ENCODE measurements around the gene PPP2R5A.

PPP2R5A gene

GRCh38 chr1:212269306-212269705 is 15.9 kb upstream of the PPP2R5A start:
- no peak overlapping the region for H2BK15ac ChIP-seq (replicated peaks; ENCODE audit: low read depth)
- H3K23ac ChIP-seq (ENCODE audit: low read length) = no peak overlapping the region
- H4K5ac ChIP-seq (ENCODE audit: low read length) = no peak overlapping the region
- H3K56ac ChIP-seq (ENCODE audit: low read length) = no peak overlapping the region
- peak; percentile 45 for DNase-seq
- no peaks in the 10 kb centered on the region for H3K36me3 ChIP-seq (ENCODE audit: control insufficient read depth, insufficient read depth, low read length)
- no peak overlapping the region for H4K8ac ChIP-seq (ENCODE audit: low read depth, low read length)
- no peak overlapping the region for H3K9ac ChIP-seq (ENCODE audit: low read length)
- H3K4me2 ChIP-seq (ENCODE audit: low read length) = no peak overlapping the region
- no peak overlapping the region for H2BK5ac ChIP-seq (ENCODE audit: low read length)
- H3K27ac ChIP-seq (ENCODE audit: low read depth, low read length) = no peak overlapping the region
- no peaks in the 10 kb centered on the region for H3K79me2 ChIP-seq (ENCODE audit: control insufficient read depth, insufficient read depth, low read length)
- H2BK120ac ChIP-seq (ENCODE audit: low read depth, low read length) = no peak overlapping the region
- no peaks in the 10 kb centered on the region for H3K79me1 ChIP-seq (ENCODE audit: low read length)
- no peak overlapping the region for H2AK5ac ChIP-seq (ENCODE audit: low read length)
- H3K4me1 ChIP-seq (ENCODE audit: control insufficient read depth, low read depth, low read length) = no peaks in the 10 kb centered on the region
- H3K27me3 ChIP-seq (ENCODE audit: insufficient read depth, low read length, poor library complexity) = no peaks in the 10 kb centered on the region
- H3K4ac ChIP-seq (ENCODE audit: low read depth, low read length) = no peak overlapping the region
- H3K18ac ChIP-seq (ENCODE audit: low read length) = no peak overlapping the region
- no peak overlapping the region for H3K4me3 ChIP-seq (ENCODE audit: low read length)

DNA sequence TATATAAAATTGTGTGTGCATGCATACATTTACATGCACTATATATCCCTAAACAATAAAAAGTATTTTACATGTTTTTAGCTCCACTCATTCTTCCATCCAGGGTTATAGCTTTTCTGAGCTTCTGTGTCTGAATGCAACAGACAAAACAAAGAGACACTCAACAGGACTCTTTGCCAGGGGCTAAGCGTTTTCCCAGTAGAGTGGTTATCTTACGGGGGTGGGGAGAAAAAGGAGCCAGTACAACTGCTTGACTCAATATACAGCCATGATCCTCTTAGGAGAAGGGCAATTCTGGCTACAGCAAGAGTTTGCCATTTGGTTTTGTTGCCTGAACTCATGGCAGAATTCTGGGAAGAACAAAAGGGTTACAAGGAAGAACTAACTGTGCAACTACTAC is 14.6 kb upstream of the PPP2R5A start:
- H3K79me1 ChIP-seq (ENCODE audit: low read length) = no peaks in the 10 kb centered on the region
- no peak overlapping the region for H2BK5ac ChIP-seq (ENCODE audit: low read length)
- no peak overlapping the region for H3K23ac ChIP-seq (ENCODE audit: low read length)
- DNase-seq = no peak
- no CpG with 5 or more reads among the region's 2 CpGs for WGBS (ENCODE audit: extremely low coverage, insufficient coverage, low lambda C conversion rate)
- no peaks in the 10 kb centered on the region for H3K36me3 ChIP-seq (ENCODE audit: control insufficient read depth, insufficient read depth, low read length)
- H2BK15ac ChIP-seq (replicated peaks; ENCODE audit: low read depth) = no peak overlapping the region
- H3K27ac ChIP-seq (ENCODE audit: low read depth, low read length) = no peak overlapping the region
- H3K4me1 ChIP-seq (ENCODE audit: control insufficient read depth, low read depth, low read length) = no peaks in the 10 kb centered on the region
- no peak overlapping the region for H3K9ac ChIP-seq (ENCODE audit: low read length)
- no peaks in the 10 kb centered on the region for H3K27me3 ChIP-seq (ENCODE audit: insufficient read depth, low read length, poor library complexity)
- H4K5ac ChIP-seq (ENCODE audit: low read length) = no peak overlapping the region
- no peak overlapping the region for H3K4ac ChIP-seq (ENCODE audit: low read depth, low read length)
- H3K56ac ChIP-seq (ENCODE audit: low read length) = no peak overlapping the region
- no peak overlapping the region for H3K4me3 ChIP-seq (ENCODE audit: low read length)
- no peak overlapping the region for H4K8ac ChIP-seq (ENCODE audit: low read depth, low read length)
- no peak overlapping the region for H2BK120ac ChIP-seq (ENCODE audit: low read depth, low read length)
- no peak overlapping the region for H3K4me2 ChIP-seq (ENCODE audit: low read length)
- H3K18ac ChIP-seq (ENCODE audit: low read length) = no peak overlapping the region
- no peak overlapping the region for H2AK5ac ChIP-seq (ENCODE audit: low read length)
- H3K79me2 ChIP-seq (ENCODE audit: control insufficient read depth, insufficient read depth, low read length) = no peaks in the 10 kb centered on the region

GRCh38 chr1:212271234-212271633 is 14.0 kb upstream of the PPP2R5A start:
- H3K23ac ChIP-seq (ENCODE audit: low read length) = no peak overlapping the region
- no CpG with 5 or more reads among the region's 2 CpGs for WGBS (ENCODE audit: extremely low coverage, insufficient coverage, low lambda C conversion rate)

DNA sequence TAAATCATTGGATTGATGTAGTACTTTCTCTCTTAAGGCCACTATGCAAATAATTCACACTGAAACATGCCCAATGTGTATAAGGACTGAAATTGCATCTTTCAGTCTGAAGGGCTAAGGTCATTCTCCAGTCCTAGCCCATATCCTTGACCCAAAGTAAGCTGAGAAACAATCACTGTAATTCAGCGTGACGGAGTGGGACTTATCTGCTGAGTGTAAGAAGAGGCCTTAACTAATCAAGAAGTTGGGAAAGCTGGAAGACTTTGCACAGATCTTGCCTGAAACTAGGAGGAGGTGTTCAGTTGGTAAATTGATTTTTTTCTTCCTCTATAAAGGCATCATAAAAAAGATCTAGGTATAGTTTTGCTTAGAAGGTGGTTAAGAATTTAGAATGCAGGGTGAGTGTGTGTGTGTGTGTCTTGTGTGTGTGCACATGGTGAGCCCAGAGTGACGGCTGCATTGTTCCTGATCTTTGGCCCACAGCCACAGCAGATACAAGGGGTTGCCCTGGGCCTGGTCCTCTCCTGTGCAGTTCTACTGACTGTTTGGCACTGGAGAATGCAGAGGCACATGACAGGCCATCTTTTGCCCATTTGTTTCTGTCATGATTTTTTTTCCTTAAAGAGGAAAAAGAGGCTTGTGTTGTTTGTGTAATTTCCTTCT is 13.3 kb upstream of the PPP2R5A start:
- no peak overlapping the region for H2BK5ac ChIP-seq (ENCODE audit: low read length)
- no CpG with 5 or more reads among the region's 3 CpGs for WGBS (ENCODE audit: extremely low coverage, insufficient coverage, low lambda C conversion rate)
- H4K5ac ChIP-seq (ENCODE audit: low read length) = no peak overlapping the region
- H2BK15ac ChIP-seq (replicated peaks; ENCODE audit: low read depth) = no peak overlapping the region
- H3K4me2 ChIP-seq (ENCODE audit: low read length) = no peak overlapping the region
- H3K18ac ChIP-seq (ENCODE audit: low read length) = no peak overlapping the region
- H4K8ac ChIP-seq (ENCODE audit: low read depth, low read length) = no peak overlapping the region
- no peak overlapping the region for H3K23ac ChIP-seq (ENCODE audit: low read length)
- H3K4me3 ChIP-seq (ENCODE audit: low read length) = no peak overlapping the region
- no peaks in the 10 kb centered on the region for H3K36me3 ChIP-seq (ENCODE audit: control insufficient read depth, insufficient read depth, low read length)
- H3K79me2 ChIP-seq (ENCODE audit: control insufficient read depth, insufficient read depth, low read length) = no peaks in the 10 kb centered on the region
- no peak overlapping the region for H3K4ac ChIP-seq (ENCODE audit: low read depth, low read length)
- DNase-seq = no peak
- no peak overlapping the region for H2AK5ac ChIP-seq (ENCODE audit: low read length)
- no peak overlapping the region for H3K56ac ChIP-seq (ENCODE audit: low read length)
- no peak overlapping the region for H3K9ac ChIP-seq (ENCODE audit: low read length)
- H2BK120ac ChIP-seq (ENCODE audit: low read depth, low read length) = no peak overlapping the region
- H3K27me3 ChIP-seq (ENCODE audit: insufficient read depth, low read length, poor library complexity) = no peaks in the 10 kb centered on the region
- no peak overlapping the region for H3K27ac ChIP-seq (ENCODE audit: low read depth, low read length)
- H3K4me1 ChIP-seq (ENCODE audit: control insufficient read depth, low read depth, low read length) = no peaks in the 10 kb centered on the region
- no peaks in the 10 kb centered on the region for H3K79me1 ChIP-seq (ENCODE audit: low read length)

More at GRCh38 chr1:212271234-212271633, 14.0 kb upstream of the PPP2R5A start:
- Histone ChIP-seq H2AK5ac (ENCODE audit: low read length) (no peak overlapping the region), H3K36me3 (ENCODE audit: control insufficient read depth, insufficient read depth, low read length) (no peaks in the 10 kb centered on the region), H3K56ac (ENCODE audit: low read length) (no peak overlapping the region), H4K5ac (ENCODE audit: low read length) (no peak overlapping the region), H3K4me1 (ENCODE audit: control insufficient read depth, low read depth, low read length) (no peaks in the 10 kb centered on the region), H3K9ac (ENCODE audit: low read length) (no peak overlapping the region), H3K79me1 (ENCODE audit: low read length) (no peaks in the 10 kb centered on the region), H2BK120ac (ENCODE audit: low read depth, low read length) (no peak overlapping the region), H3K27ac (ENCODE audit: low read depth, low read length) (no peak overlapping the region), H3K18ac (ENCODE audit: low read length) (no peak overlapping the region), H2BK15ac (replicated peaks; ENCODE audit: low read depth) (no peak overlapping the region), H3K4me2 (ENCODE audit: low read length) (no peak overlapping the region), H4K8ac (ENCODE audit: low read depth, low read length) (no peak overlapping the region), H3K4me3 (ENCODE audit: low read length) (no peak overlapping the region), H3K27me3 (ENCODE audit: insufficient read depth, low read length, poor library complexity) (no peaks in the 10 kb centered on the region), H3K4ac (ENCODE audit: low read depth, low read length) (no peak overlapping the region), H3K79me2 (ENCODE audit: control insufficient read depth, insufficient read depth, low read length) (no peaks in the 10 kb centered on the region), H2BK5ac (ENCODE audit: low read length) (no peak overlapping the region)
- no peak for DNase-seq

- no peak overlapping the region for H3K56ac ChIP-seq (ENCODE audit: low read length)
- H3K9ac ChIP-seq (ENCODE audit: low read length) = no peak overlapping the region
- H3K18ac ChIP-seq (ENCODE audit: low read length) = no peak overlapping the region
- H3K79me2 ChIP-seq (ENCODE audit: control insufficient read depth, insufficient read depth, low read length) = no peaks in the 10 kb centered on the region
- H2AK5ac ChIP-seq (ENCODE audit: low read length) = no peak overlapping the region
- no peak overlapping the region for H4K8ac ChIP-seq (ENCODE audit: low read depth, low read length)
- H3K4me1 ChIP-seq (ENCODE audit: control insufficient read depth, low read depth, low read length) = no peaks in the 10 kb centered on the region
- H2BK5ac ChIP-seq (ENCODE audit: low read length) = no peak overlapping the region
- H3K27ac ChIP-seq (ENCODE audit: low read depth, low read length) = no peak overlapping the region
- no peaks in the 10 kb centered on the region for H3K27me3 ChIP-seq (ENCODE audit: insufficient read depth, low read length, poor library complexity)
- H3K36me3 ChIP-seq (ENCODE audit: control insufficient read depth, insufficient read depth, low read length) = no peaks in the 10 kb centered on the region
- DNase-seq = no peak
- WGBS (ENCODE audit: extremely low coverage, insufficient coverage, low lambda C conversion rate) = no CpG with 5 or more reads among the region's 2 CpGs
- H4K5ac ChIP-seq (ENCODE audit: low read length) = no peak overlapping the region
- H3K79me1 ChIP-seq (ENCODE audit: low read length) = no peaks in the 10 kb centered on the region
- H3K4me3 ChIP-seq (ENCODE audit: low read length) = no peak overlapping the region
- H2BK15ac ChIP-seq (replicated peaks; ENCODE audit: low read depth) = no peak overlapping the region
- no peak overlapping the region for H3K23ac ChIP-seq (ENCODE audit: low read length)
- H2BK120ac ChIP-seq (ENCODE audit: low read depth, low read length) = no peak overlapping the region
- no peak overlapping the region for H3K4me2 ChIP-seq (ENCODE audit: low read length)
- no peak overlapping the region for H3K4ac ChIP-seq (ENCODE audit: low read depth, low read length)
Observed at GRCh38 chr1:212281590-212281989, 3.6 kb upstream of the PPP2R5A start.

DNA sequence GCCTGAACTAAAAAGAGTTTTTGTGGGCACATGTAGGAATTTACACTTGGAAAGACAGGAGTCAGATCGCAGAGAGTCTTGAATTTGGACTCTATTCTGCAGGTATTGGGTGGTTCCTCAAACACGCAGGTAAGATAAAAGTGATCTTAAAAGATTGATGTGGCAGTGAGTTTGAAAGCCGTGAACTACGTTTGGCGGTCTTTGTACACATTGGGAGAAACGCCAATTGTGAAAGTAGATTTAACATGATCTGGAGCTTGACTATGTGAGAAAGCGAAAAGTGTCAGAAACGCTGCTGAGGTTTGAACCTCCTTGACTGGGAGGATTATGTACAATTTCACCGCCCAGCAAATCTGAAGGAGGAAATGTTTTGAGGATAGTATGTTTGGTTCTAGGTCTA is 1.5 kb upstream of the PPP2R5A start:
- H3K27me3 ChIP-seq (ENCODE audit: insufficient read depth, low read length, poor library complexity) = no peaks in the 10 kb centered on the region
- H4K8ac ChIP-seq (ENCODE audit: low read depth, low read length) = no peak overlapping the region
- DNase-seq = no peak
- H2BK120ac ChIP-seq (ENCODE audit: low read depth, low read length) = no peak overlapping the region
- no peak overlapping the region for H3K4me3 ChIP-seq (ENCODE audit: low read length)
- WGBS (ENCODE audit: extremely low coverage, insufficient coverage, low lambda C conversion rate) = no CpG with 5 or more reads among the region's 9 CpGs
- no peak overlapping the region for H3K27ac ChIP-seq (ENCODE audit: low read depth, low read length)
- no peak overlapping the region for H3K4ac ChIP-seq (ENCODE audit: low read depth, low read length)
- no peak overlapping the region for H2BK5ac ChIP-seq (ENCODE audit: low read length)
- no peak overlapping the region for H2AK5ac ChIP-seq (ENCODE audit: low read length)
- H3K4me1 ChIP-seq (ENCODE audit: control insufficient read depth, low read depth, low read length) = peaks cover 2% of the 10 kb centered on the region
- no peak overlapping the region for H3K4me2 ChIP-seq (ENCODE audit: low read length)
- H3K18ac ChIP-seq (ENCODE audit: low read length) = no peak overlapping the region
- H3K36me3 ChIP-seq (ENCODE audit: control insufficient read depth, insufficient read depth, low read length) = no peaks in the 10 kb centered on the region
- H3K9ac ChIP-seq (ENCODE audit: low read length) = no peak overlapping the region
- peaks cover 7% of the 10 kb centered on the region for H3K79me2 ChIP-seq (ENCODE audit: control insufficient read depth, insufficient read depth, low read length)
- no peak overlapping the region for H4K5ac ChIP-seq (ENCODE audit: low read length)
- peaks cover 3% of the 10 kb centered on the region for H3K79me1 ChIP-seq (ENCODE audit: low read length)
- H3K56ac ChIP-seq (ENCODE audit: low read length) = no peak overlapping the region
- H2BK15ac ChIP-seq (replicated peaks; ENCODE audit: low read depth) = no peak overlapping the region
- no peak overlapping the region for H3K23ac ChIP-seq (ENCODE audit: low read length)

Measured in mesendoderm (in vitro differentiated cells).